NCI-H460 (cell line): ENCODE measurements around the gene AFDN. TPM values are rescaled to one million over a fixed set of nuclear protein-coding genes. Genes with fewer than 3 reads are reported as not detected.

Experiments used
- DNase-seq: peaks from one replicate; pipeline ENCODE4 v3.0.0-alpha.2; 2016; ENCODE audit warnings: low read depth; ENCODE audit errors: extremely low read depth
- total RNA-seq: library from RNA; depleted of rRNA; stranded (reverse); fragments of >200 nt; shearing (Covaris generic); gene quantifications from 2 replicates; pipeline ENCODE4 v1.2.3, GENCODE V29; 2014

The AFDN gene
- total RNA-seq, 1 experiment from 2014 or later: 37.0 TPM

DNA sequence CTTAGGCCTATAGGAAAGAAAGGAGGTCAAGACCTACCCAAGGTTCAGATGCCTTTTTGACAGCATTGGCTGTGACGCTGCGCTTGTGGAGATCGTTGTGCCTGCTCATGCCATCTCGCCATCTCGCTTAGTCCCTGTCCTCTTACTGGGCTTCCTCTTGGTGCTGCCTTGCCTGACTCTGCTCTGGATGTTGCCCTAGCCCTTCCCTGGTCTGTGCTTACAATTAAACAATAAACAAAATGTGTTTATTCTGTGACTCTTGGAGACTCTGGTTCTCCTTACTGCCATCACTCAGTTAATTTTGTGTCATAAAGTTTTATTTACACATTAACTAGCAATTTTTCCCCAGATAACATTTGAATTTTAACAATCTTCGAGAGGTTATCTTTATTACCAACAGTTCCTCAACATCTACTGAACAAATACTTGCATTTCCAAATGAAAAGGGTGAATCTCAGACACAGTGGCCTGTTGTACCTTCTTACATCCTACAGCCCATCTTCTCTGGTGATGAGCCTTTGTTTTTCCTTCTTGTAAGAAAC lies 11.6 kb downstream of the AFDN start:
- DNase-seq: no peak

DNA sequence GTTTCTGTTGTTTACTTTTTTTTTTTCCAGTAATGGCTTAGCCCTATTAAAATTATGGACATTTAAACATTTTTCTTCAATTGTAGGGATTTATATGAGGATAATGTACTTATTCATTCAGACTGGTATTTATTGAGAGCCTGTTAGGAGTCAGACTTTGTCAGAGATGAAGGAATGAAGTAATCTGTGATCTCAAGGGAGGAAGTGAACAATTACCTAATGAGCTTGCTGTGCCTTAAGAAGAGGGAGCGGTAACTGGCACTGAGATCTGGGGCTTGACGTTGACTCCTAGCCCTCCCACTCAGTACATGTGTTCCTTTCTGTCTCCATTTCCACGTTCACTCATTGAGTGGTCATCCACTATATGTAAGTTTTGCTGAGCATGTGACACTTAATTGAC lies 12.6 kb downstream of the AFDN start:
- DNase-seq: no peak

DNA sequence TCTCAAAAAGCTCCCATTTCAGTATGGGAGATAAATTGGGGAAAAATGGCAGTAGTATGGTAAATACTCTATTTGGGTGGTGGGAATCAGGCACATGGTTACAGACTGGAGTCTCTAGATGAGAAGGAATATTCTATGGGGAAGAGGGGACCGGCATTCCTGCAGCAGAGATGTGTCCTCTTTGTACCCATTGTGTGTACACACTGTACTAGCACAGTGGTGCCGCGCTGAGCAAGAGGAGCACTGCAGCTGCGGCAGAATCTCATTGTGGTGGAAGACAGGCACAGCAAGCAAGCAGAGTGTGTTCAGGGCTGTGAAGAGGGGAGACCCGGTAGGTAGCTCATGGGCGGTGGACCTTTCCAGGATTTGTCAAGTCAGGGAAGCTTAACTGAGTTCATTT lies 13.0 kb downstream of the AFDN start:
- DNase-seq: no peak

DNA sequence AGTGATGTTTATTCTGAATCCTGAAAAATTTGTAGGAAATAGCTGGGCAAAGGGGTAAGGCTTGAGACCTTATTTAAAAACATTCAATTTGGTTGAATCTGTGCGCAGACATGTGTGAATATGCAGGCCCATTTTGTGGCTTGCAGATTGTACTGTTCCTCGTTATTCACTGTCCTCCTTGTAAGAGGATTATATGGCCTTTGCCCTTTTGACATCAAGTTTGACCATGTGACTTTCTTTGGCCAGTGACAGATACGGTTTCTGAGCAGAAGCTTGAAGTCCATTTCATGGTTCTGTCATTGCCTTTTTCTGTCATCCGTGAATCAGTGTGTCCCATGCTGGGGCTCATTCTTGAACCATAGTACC lies 13.4 kb downstream of the AFDN start:
- DNase-seq: no peak

DNA sequence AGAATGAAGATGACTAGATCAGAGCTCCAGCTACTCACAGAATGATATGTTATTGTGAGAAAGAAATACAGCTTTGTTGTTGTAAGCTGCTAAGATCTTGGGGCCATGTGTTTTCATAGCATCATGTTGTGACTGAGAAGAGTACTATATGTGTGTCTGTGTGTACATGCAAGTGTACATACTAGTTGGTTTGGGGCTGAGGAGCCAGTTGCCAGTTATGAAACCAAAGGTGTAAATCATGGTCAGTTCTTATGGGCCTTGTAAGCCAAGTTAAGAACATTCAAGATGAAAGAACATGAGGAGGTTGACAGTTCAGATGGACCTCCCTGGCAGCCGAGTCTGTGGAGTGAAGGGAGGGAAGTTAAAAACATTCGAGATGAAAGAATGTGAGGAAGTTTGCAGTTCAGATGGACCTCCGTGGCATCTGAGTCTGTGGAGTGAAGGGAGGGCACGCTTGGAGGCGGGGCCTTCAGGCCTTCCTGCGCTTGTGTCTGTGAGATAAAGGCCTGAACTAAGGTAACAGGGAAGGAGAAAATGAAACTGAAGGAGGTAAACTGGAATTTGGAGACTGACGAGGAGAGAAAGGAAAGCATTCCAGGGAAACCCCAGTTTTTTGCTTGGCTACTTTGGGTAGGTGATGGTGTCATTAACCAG lies 13.9 kb downstream of the AFDN start:
- DNase-seq: no peak

DNA sequence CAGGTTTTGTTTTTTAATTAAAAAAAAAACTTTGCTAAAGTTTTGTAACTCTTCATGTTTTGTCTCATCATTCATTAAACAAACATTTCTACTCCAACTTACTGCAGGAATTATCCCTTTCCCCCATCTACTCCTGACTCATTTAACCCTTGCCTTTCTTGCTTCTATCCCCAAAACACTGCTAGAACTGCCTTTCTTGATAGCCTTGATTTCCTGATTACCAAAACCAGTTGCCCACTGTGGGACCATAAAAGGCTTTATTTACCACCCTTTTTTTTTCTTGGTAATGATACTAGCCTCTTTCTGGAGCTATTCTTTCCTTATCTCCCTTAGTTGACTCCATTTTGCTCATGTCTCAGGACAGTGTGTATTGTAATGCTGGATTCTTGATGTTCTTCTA lies 15.3 kb downstream of the AFDN start:
- no peak for DNase-seq

DNA sequence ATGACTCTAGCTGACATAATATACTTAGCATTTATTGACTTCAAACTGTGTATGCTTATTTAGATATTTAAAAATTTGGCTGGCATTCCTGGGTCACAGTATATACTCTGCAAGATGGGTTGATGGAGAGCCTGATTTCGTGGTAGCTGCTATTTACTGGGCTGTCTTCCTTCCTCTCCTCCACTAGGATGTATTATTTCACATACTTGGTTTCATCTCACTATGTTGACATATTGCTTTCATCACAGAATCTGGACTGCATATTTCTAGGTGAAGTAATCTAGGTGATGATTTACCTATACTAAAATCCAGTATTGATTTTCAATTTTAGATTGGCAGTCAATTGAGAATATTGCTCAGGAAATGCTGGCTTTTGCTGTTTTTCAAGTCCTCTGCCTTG lies 15.7 kb downstream of the AFDN start:
- DNase-seq: no peak

DNA sequence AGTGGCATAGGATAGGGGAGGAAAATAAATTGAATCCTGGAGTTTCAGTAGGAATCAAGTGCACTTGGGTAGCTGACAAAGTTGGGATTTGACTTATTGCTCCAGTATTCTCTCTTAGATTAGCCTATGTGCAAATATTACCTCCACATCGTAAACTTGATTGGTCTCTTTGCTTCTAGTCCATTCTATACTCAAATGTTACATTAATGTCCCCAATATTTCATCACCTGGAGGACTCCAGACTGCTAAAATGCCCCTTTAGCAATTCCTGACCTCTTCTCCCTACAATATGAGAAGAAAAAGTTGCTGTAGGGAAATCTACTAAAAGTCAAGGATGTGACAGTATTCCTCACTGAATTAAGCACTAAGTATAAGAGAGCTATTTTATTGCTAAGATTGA lies 16.3 kb downstream of the AFDN start:
- no peak for DNase-seq

DNA sequence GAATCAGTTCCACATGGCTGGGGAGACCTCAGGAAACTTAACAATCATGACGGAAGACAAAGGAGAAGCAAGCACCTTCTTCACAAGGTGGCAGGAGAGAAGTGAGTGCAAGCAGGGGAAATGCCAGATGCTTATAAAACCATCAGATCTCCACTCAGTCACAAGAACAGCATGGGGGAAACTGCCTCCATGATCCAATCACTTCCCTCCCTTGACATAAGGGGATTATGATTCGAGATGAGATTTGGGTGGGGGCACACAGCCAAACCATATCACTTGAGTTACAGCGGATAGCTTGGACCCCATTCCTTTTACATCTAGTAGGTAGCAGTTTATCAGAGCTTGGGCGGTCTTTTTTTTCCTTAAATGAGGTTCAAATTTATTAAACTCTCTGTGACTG lies 19.1 kb downstream of the AFDN start:
- no peak for DNase-seq

DNA sequence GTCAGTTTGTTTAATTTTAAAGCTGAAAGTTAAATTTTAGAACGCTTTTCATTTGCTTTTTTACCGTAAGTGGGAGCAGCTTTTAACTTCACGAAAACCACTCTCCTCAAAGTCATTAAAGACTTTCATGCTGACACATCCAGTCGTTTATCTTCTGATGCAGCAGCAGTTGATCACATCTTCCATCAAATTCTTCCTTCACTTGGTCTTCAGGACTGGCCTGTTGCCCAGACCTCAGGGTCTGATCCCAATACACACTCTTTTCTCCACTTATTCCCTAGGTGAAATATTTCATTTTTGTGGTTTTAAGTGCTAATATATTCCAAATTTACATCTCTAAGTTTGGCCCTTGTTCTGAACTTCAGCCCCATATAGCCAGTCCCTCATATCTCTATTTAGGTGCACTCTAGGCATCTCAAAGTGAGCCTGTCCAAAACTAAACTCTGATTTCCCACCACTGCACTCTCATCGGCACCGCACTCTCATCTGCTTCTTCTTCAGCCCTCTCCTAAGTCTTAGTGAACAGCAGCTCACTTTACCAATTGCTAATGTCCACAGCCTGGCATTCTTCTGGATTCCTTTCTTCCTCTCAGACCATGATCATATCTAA lies 20.4 kb downstream of the AFDN start:
- no peak for DNase-seq

DNA sequence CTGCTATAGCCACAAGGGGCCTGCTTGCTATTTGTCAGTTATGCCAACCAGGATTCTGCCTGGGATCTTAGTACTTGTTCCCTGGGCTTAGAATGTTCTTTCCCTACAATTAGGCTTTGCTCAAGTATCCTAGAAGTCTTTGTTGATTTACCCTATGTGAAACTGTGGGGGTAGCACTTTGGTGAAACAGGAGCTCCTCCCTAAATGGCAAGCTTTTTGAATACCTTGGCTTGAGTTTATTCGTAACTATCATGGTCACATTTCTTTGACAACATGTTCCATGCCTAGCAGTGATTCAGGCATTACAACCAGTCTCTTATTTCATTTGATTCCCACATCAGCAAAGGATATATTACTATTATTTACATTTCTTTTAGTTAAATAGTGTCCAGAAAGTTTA lies 21.2 kb downstream of the AFDN start:
- DNase-seq: no peak

DNA sequence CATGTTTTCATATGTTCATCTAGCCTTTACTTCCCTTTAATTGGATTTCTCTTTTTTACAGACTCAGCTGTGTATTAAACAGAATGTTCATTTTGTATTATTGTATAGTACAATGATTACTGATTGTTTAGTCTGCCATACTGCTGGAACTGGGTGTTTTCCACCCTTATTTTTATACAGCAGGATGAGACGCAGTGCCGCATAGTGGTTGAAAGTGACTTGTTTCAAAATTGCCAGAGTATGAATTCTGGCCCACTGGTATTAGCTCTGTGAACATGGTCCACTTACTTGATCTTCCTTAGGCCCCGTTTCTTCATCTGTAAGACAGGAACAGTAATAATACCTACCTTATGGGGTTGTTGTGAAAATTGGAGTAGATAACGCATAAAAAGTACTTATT lies 22.1 kb downstream of the AFDN start:
- DNase-seq: no peak

DNA sequence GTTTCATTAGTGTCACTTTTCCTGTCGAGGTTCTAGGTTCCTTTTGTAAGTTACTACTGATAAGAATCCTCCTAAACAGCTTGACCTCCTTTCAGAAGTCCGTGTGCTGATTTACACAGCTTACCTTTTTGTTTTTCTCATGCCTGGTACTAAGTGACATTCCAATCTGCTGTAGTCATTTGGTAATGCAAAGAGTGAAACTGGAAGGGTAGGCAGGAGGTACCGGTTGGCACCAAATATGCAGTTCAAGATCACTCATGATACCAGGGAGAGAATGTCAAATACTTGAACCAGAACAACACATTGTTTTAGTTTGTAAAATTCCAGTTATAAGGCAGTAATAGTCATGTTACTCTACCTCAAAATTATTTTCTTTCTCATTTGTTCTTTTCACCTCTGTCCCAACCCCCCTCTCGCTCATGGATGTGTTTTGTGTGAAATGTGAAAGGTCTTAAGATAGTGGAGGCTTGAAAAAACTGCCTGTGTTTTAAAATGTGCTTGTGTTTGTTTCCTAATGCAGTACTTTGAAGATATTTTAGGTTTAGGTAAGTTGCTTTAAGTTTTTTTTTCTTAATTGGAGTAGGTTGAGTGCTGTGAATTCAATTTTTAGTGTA lies 23.2 kb downstream of the AFDN start:
- no peak for DNase-seq

DNA sequence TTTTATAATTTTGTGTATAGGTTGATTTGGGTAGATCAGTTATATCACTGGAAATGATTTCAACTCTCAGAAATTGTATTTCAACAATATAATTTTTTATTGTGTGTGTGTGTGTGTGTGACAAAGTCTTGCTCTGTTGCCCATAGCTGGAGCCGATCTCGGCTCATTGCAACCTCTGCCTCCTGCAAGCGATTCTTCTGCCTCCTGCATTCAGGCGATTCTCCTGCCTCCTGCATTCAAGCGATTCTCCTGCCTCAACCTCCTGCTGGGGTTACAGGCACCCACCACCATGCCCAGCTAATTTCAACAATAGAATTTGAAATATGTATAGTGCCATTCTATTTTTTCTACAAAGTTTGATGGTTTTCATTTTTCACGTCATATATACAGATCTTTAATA lies 24.1 kb downstream of the AFDN start:
- DNase-seq: no peak

DNA sequence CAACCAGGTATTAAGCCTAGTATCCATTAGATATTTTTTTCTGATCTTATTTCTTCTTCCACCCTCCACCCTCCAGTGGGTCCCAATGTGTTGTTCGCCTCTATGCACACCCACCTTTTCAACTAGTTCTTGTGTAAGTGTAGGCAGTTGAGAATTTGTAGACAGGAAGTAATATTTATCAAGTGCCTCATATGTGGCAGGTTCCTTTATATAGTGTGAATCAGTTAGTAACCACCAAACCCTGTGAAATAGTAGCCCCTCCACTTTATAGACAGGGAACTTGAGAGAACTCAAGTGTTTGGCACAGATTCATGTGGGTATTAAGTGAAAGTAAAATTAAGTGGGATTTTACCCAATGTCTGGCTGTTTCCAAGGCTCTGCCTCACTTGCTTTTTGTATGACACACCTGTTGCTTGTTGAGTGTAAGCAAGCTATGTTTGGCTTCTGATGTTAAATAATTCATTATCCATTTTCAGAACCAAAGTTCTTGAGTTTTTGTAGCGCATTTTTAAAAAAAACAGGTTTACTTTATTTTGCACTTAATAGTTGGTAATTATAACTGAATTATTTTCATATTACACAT lies 24.8 kb downstream of the AFDN start:
- no peak for DNase-seq

DNA sequence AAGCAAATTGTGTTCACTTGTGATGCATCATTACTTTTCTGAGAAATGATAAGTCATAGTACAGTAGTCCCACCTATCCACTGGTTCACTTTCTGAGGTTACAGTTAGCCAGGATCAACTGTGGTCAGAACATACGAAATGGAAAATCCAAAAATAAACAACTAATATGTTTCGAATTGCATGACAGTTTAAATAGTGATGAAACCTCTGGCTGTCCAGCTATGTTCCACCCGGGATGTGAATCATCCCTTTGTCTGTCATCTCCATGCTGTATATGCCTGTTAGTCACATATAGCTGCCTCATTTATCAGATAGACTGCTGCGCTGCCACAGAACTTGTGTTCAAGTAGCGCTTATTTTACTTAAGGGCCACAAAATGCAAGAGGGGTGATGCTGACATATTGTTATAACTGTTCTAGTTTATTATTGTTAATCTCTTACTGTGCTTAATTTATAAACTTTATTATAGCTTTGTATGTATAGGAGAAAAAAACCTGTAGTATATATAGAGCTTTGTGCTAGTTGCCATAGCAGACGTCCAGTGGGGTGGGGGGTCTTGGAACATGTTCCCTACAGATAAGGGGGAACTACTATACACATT lies 29.2 kb downstream of the AFDN start:
- peak; percentile 74 for DNase-seq

DNA sequence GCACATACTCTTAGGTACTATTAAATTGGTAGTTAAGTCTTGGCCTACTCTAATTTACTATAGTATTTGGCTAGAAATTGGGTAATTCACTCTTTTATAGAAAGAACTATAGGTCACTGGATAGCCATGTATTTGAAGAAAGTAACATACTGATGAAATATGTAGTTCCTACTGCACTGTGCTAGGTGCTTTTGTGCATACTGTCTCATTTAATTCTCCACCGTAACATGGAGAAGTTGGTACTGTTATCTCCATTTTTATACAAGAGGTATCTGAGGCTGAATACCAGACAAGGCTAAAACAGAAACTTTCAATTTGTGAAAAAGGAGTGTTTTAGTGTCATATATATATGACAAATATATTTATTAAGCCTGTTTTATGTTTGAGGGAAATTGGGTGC lies 29.8 kb downstream of the AFDN start:
- DNase-seq: no peak

DNA sequence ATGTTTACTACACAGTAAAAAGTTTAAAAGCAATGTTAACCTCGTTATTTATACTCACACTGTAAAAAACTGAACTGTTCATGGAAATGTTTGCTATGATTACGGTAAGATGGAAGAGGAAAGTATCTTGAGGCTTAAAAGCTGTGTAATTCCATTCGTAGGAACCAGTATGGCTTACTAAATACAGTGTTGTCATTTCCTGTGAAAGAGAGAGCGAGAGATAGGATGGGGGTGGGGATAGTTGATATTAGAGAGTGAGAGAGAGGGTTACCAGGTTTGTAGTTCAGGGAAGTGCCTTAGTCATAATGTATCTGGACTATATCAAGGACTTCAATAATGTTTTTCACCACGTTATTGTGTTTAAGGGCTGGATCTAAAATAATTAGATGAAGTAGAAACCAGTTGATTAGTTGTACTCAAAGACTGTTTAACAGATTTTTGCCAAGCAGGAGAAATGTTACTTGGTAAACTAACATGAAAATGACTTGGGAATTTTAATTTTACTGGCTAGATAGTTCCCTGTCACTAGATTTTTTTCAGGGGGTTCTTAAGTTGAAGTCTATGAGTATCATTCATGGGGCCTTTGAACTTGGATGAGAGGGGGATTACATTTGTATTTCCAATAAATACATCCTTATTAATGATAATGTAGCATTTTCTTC lies 30.4 kb downstream of the AFDN start:
- DNase-seq: peak; percentile 49

DNA sequence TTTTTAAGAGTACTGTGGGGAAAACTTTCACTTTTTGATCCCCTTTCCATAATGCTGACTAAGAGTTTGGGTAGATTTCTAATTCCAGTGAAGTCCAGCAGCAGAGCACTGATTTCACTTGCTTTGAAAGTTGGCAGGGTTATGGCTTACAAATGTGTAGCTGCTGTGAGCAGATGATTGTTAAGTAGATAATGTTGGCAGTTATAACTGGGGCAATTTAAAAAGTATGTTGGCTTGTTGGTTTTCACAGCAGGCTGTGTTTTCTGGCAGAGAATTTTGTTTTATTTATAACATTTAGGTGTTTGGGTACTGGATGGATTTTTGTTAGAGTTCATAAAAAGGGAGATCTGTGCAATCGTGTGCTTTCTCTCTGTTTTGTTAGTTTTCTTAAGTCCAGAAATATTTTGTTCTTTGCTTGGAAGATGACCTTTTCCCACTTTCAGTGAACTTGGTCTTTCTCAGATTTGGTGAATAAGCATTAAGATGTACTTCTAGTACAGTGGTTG lies 31.4 kb downstream of the AFDN start:
- DNase-seq: no peak

DNA sequence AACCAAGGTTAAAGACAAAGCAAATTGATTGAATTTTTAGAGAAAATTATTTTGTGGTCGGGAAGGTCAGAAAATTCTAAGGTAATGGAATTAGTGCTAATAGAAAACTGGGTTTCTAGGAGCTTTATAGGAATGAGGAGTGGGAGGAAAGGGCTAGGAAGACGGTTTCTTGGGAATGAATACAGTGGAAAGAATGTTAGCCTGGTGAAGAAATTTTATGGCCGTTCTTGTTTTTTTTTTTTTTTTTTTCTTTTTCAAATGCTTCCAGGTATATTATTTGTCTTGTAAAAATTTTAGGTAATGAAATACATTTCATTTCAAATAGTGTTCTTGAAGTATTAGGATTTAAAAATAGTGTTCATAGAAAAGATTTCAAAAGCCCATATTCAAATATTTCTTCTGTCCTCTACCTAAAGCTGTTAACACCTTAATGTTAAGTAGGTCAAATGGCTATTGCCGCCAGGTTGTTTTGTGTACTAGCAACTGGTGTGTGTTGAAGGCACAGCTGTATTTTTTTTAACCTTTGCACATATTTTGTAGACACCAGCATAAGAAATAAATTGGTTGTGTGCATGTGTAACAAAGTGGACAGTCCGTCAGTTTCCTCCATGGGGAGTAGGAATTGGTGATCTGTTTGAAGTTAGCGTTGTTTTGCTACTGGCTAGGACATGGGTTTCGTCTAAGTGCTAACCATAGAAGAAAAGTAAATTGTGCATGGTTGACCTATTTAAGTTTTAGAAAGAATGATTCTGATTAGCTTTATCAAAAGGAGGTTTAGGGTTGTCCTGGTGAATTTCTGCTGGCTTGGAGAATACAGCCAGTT lies 32.3 kb downstream of the AFDN start:
- no peak for DNase-seq
